ENCODE data around the gene CSPG5.

DNA sequence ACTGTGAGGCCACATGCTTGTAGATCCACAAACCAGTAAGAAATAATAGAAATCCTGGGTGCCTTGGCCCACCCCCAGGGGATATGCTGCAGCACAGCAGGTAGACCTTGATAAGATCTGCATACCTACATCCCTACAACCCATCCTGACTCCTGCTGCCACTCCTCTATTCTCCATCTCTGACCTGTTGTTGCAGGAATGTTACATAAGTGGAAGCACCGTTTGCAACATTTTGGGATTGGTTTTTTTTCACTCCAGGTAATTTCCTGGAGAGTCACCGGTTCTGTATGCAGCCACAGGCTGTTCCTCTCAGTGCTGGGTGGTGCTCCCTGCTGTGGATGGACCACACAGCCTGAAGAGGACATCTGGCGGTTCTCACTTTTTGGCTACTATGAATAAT lies 16.1 kb upstream of the CSPG5 start:
- no peak for TF ChIP-seq GATA2 (IDR thresholded peaks at IDR 0.05; ENCODE audit: low read depth, low read length)
- no peak for TF ChIP-seq GATA3 (IDR thresholded peaks at IDR 0.05; ENCODE audit: low read depth, low read length)

All from SH-SY5Y (cell line).